ENCODE measurements around the gene FAM131A.

FAM131A gene

DNA sequence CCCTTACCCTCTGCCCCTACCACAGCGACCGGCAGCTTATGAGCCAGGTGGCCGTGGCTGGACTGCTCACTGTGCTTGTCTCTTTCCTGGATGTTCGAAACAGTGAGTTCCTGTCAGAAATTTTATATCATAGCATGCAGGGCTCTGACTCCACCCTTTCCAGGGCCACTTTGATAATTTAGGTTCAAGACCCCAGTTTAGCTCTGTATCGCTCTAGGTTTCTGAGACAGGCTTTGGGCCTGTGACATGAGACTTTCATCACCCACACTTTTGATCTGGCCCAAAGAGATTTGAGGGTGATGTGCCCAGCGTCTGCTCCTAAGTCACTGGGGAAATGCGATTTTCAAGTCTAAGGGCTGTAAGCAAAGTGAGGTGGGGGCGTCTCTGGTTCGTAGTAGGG is 29.5 kb upstream of the FAM131A start:
- TF ChIP-seq, protein P1, sequence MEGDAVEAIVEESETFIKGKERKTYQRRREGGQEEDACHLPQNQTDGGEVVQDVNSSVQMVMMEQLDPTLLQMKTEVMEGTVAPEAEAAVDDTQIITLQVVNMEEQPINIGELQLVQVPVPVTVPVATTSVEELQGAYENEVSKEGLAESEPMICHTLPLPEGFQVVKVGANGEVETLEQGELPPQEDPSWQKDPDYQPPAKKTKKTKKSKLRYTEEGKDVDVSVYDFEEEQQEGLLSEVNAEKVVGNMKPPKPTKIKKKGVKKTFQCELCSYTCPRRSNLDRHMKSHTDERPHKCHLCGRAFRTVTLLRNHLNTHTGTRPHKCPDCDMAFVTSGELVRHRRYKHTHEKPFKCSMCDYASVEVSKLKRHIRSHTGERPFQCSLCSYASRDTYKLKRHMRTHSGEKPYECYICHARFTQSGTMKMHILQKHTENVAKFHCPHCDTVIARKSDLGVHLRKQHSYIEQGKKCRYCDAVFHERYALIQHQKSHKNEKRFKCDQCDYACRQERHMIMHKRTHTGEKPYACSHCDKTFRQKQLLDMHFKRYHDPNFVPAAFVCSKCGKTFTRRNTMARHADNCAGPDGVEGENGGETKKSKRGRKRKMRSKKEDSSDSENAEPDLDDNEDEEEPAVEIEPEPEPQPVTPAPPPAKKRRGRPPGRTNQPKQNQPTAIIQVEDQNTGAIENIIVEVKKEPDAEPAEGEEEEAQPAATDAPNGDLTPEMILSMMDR (IDR thresholded peaks at IDR 0.05; ENCODE audit: control insufficient read depth, extremely low read depth, insufficient read depth), result no peak
- DNase-seq (ENCODE audit: low read depth), result no peak
- no peak overlapping the region for H3K4me3 ChIP-seq (ENCODE audit: low read depth, low read length)

DNA sequence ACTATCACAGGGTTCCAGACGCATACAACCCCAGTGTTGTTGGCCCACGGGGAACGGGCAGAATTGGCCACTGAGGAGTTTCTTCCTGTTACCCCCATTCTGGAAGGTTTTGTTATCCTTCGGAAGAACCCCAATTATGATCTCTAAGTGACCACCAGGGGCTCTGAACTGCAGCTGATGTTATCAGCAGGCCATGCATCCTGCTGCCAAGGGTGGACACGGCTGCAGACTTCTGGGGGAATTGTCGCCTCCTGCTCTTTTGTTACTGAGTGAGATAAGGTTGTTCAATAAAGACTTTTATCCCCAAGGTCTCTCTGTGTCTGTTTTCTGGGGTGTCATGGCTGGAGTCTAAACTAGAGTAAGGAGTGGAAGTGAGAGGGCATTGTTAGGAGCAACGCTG is 28.7 kb upstream of the FAM131A start:
- DNase-seq (ENCODE audit: low read depth), result no peak
- TF ChIP-seq, protein P1 (IDR thresholded peaks at IDR 0.05; ENCODE audit: control insufficient read depth, extremely low read depth, insufficient read depth), result no peak
- no peak overlapping the region for H3K4me3 ChIP-seq (ENCODE audit: low read depth, low read length)

DNA sequence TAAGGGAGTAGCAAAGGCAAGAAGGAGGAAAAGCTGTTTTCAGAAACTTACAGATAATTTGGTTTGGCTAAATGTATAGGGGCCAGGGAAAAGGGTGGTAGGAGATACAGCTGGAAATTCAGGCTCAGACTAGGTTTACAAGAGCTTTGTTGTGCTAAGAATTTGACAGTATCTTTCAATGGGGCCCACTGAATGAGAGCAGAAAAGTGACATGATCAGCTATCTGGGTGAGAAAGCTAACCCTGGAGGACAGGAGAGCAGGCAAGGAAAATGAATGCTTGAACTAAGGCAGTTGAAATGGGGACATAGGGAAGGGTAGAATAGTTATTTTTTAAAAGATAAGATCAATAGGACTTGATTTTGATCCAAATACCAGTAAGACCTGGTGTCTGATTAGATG is 25.8 kb upstream of the FAM131A start:
- TF ChIP-seq, protein P1 (IDR thresholded peaks at IDR 0.05; ENCODE audit: control insufficient read depth, extremely low read depth, insufficient read depth), result no peak

DNA sequence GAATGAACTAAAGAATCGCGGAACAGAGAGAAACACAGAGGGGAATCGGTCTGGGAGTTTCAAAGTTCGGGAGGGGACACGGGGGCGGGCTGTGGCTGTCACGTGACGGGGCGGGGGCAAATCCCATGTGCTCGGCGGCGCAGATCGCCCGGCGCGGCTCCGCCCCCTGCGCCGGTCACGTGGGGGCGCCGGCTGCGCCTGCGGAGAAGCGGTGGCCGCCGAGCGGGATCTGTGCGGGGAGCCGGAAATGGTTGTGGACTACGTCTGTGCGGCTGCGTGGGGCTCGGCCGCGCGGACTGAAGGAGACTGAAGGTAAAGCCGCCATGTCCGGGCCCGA is 23.1 kb upstream of the FAM131A start, which contains the start of gene EIF4G1:
TSS of gene EIF4G1 (plus strand) at position 244 of the 337 bp plus-strand sequence. CDS start 1,191 bp downstream, outside the sequence.
- TF ChIP-seq, protein P1 (IDR thresholded peaks at IDR 0.05; ENCODE audit: control insufficient read depth, extremely low read depth, insufficient read depth), result no peak
- DNase-seq (ENCODE audit: low read depth), result peak; percentile 75

More for the DNA sequence above, 25.8 kb upstream of the FAM131A start:
- H3K4me3 ChIP-seq (ENCODE audit: low read depth, low read length), result no peak overlapping the region
- no peak for DNase-seq (ENCODE audit: low read depth)

DNA sequence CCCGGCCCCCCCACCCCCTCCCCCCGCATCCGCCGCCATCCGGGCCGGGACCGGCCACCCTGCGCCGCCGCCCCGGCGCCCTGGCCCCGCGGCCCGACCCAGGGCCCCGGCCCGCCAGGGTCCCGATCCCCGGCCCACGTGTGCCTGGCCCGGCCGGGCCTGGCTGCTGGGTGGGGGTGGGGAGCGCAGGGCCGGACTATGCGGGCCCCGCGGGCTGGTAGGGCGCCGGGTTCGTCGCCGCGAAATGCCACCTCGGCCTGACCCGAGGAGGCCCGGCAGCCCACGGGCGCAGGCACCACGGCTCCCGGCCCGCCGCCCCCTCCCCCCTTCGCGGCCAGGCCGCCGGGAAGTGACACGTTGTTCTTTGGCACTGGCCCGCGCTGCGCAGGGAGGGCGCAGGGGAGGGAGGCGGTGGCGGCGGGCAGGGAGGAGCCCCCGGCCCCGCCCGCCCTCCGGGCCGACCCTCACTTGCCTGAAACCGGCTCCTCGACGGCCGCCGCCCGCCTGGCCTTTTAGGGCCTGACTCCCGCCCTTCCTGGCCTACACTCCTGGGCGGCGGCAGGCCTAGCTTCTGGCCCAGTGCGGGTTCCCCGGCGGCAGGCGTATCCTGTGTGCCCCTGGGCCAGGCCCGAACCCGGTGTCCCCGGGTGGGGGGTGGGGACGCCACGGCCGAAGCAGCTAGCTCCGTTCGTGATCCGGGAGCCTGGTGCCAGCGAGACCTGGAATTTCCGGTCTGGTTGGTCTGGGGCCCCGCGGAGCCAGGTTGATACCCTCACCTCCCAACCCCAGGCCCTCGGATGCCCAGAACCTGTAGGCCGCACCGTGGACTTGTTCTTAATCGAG is 22.5 kb upstream of the FAM131A start:
- DNase-seq (ENCODE audit: low read depth), result no peak
- TF ChIP-seq, protein P1 (IDR thresholded peaks at IDR 0.05; ENCODE audit: control insufficient read depth, extremely low read depth, insufficient read depth), result no peak
- peak overlapping the region; percentile 98 for H3K4me3 ChIP-seq (ENCODE audit: low read depth, low read length)

More for the DNA sequence above, 23.1 kb upstream of the FAM131A start, which contains the start of gene EIF4G1:
- peak within 1 kb of the TSS; percentile 98 for H3K4me3 ChIP-seq (ENCODE audit: low read depth, low read length)

DNA sequence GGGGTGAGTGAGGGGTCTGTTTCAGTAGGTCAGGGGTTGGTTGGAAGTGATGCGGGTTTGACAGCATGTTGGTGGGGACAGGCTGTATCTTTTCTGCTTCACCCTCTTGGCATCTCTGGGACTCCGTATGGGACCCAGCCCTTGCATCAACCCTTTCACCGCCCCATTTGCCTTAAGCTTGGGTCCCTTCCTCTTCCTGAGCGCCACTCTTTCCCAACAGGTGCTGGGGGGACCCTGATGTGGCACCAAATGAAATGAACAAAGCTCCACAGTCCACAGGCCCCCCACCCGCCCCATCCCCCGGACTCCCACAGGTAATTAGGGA is 21.9 kb upstream of the FAM131A start:
- DNase-seq (ENCODE audit: low read depth), result no peak
- TF ChIP-seq, protein P1 (IDR thresholded peaks at IDR 0.05; ENCODE audit: control insufficient read depth, extremely low read depth, insufficient read depth), result no peak
- peak overlapping the region; percentile 98 for H3K4me3 ChIP-seq (ENCODE audit: low read depth, low read length)
